ENCODE data around the gene PAAF1.

PAAF1 gene

DNA sequence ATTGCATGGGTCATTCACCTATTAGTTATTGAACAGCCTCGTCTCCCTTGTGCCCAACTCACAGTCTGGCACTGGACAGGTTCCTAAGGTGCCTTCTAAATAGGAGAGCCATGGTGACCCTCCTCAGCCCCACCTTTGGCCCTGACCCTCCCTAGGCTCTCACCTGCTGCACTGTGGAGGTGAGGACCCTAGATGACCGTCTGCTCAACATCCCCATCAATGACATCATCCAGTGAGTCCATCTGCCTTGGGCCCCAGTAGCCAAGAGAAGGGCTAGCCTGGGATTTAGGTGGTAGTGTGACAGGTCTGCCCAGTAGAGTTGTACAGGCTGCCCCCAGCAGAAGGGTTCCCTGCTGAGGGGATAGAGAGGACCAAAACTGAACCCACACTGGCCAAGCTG, 92.3 kb downstream of the PAAF1 start:
- Histone ChIP-seq H3K9me3 (ENCODE audit: control insufficient read depth in 1 of 2, low read length in 2 of 2) (no peaks in the 10 kb centered on the region), H3K9ac (ENCODE audit: low read depth in 1 of 2, low read length in 2 of 2) (no peak overlapping the region), H3K27me3 (ENCODE audit: control insufficient read depth in 1 of 2, insufficient read depth in 2 of 2, low read length in 2 of 2) (no peaks in the 10 kb centered on the region), H3K4me3 (ENCODE audit: low read depth in 1 of 2, low read length in 2 of 2) (no peak overlapping the region), H3K4me1 (ENCODE audit: control insufficient read depth in 1 of 2, insufficient read depth in 2 of 2, low read length in 2 of 2) (peaks cover 16 to 19% of the 10 kb centered on the region in 2 donors), H3K27ac (ENCODE audit: low read depth, low read length) (no peak overlapping the region), H3K36me3 (ENCODE audit: control insufficient read depth in 1 of 2, insufficient read depth in 2 of 2, low read length in 2 of 2) (peaks cover 0 to under 1% of the 10 kb centered on the region in 2 donors)

DNA sequence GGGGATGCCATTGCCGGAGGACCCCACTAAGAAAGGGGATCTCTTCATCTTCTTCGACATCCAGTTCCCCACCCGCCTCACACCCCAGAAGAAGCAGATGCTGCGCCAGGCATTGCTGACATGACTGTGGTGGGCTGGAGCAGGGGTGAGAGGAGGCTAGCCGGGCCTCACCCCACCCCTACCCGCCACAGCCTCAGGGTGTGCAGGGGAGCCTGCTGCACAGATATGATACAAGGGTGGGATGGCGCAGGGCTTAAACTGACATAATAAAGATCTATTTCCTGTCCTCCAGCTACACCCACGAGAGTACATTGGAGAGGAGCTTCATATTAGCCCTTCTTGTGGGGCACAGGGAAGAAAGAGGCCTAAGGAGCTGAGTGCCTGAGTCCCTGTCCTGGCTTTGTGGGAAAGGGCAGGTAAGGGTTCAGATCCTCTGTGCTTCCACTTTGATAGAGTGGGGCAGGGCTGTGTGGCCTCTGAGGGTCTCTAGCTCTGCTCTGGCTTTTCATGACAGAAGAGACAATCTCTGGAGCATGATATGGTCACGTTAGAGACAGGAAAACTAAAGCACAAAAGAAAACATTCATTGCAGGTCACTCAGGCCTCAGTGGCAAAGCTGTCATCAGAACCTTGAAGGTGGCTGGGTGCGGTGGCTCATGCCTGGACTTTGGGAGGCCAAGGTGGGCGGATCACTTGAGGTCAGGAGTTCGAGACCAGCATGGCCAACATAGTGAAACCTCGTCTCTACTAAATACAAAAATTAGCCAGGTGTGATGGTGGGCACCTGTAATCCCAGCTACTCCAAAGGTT, 93.4 kb downstream of the PAAF1 start:
- H3K27ac ChIP-seq (ENCODE audit: low read depth, low read length) = no peak overlapping the region
- peaks cover 20 to 26% of the 10 kb centered on the region in 2 donors for H3K4me1 ChIP-seq (ENCODE audit: control insufficient read depth in 1 of 2, insufficient read depth in 2 of 2, low read length in 2 of 2)
- H3K27me3 ChIP-seq (ENCODE audit: control insufficient read depth in 1 of 2, insufficient read depth in 2 of 2, low read length in 2 of 2) = no peaks in the 10 kb centered on the region
- no peaks in the 10 kb centered on the region for H3K9me3 ChIP-seq (ENCODE audit: control insufficient read depth in 1 of 2, low read length in 2 of 2)
- no peak overlapping the region for H3K4me3 ChIP-seq (ENCODE audit: low read depth in 1 of 2, low read length in 2 of 2)
- H3K9ac ChIP-seq (ENCODE audit: low read depth in 1 of 2, low read length in 2 of 2) = no peak overlapping the region
- peaks cover 9 to 10% of the 10 kb centered on the region in 2 donors for H3K36me3 ChIP-seq (ENCODE audit: control insufficient read depth in 1 of 2, insufficient read depth in 2 of 2, low read length in 2 of 2)

GRCh38 chr11:73971175-73971719, 94.4 kb downstream of the PAAF1 start:
- H3K4me3 ChIP-seq (ENCODE audit: low read depth in 1 of 2, low read length in 2 of 2) = no peak overlapping the region
- no peaks in the 10 kb centered on the region for H3K9me3 ChIP-seq (ENCODE audit: control insufficient read depth in 1 of 2, low read length in 2 of 2)
- no peak overlapping the region for H3K27ac ChIP-seq (ENCODE audit: low read depth, low read length)
- peaks cover 20 to 29% of the 10 kb centered on the region in 2 donors for H3K4me1 ChIP-seq (ENCODE audit: control insufficient read depth in 1 of 2, insufficient read depth in 2 of 2, low read length in 2 of 2)
- H3K9ac ChIP-seq (ENCODE audit: low read depth in 1 of 2, low read length in 2 of 2) = no peak overlapping the region
- peaks cover 16 to 20% of the 10 kb centered on the region in 2 donors for H3K36me3 ChIP-seq (ENCODE audit: control insufficient read depth in 1 of 2, insufficient read depth in 2 of 2, low read length in 2 of 2)
- no peaks in the 10 kb centered on the region for H3K27me3 ChIP-seq (ENCODE audit: control insufficient read depth in 1 of 2, insufficient read depth in 2 of 2, low read length in 2 of 2)

- Histone ChIP-seq H3K27me3 (ENCODE audit: control insufficient read depth in 1 of 2, insufficient read depth in 2 of 2, low read length in 2 of 2) (no peaks in the 10 kb centered on the region), H3K9me3 (ENCODE audit: control insufficient read depth in 1 of 2, low read length in 2 of 2) (no peaks in the 10 kb centered on the region), H3K9ac (ENCODE audit: low read depth in 1 of 2, low read length in 2 of 2) (no peak overlapping the region), H3K4me3 (ENCODE audit: low read depth in 1 of 2, low read length in 2 of 2) (no peak overlapping the region), H3K36me3 (ENCODE audit: control insufficient read depth in 1 of 2, insufficient read depth in 2 of 2, low read length in 2 of 2) (peaks cover 25 to 29% of the 10 kb centered on the region in 2 donors), H3K27ac (ENCODE audit: low read depth, low read length) (no peak overlapping the region), H3K4me1 (ENCODE audit: control insufficient read depth in 1 of 2, insufficient read depth in 2 of 2, low read length in 2 of 2) (peaks cover 24 to 29% of the 10 kb centered on the region in 2 donors)
Observed at GRCh38 chr11:73972187-73972586, 95.4 kb downstream of the PAAF1 start.

GRCh38 chr11:73972620-73973449, 96.0 kb downstream of the PAAF1 start:
- H3K9ac ChIP-seq (ENCODE audit: low read depth in 1 of 2, low read length in 2 of 2) = no peak overlapping the region
- peaks cover 32 to 36% of the 10 kb centered on the region in 2 donors for H3K36me3 ChIP-seq (ENCODE audit: control insufficient read depth in 1 of 2, insufficient read depth in 2 of 2, low read length in 2 of 2)
- no peak overlapping the region for H3K4me3 ChIP-seq (ENCODE audit: low read depth in 1 of 2, low read length in 2 of 2)
- no peak overlapping the region for H3K27ac ChIP-seq (ENCODE audit: low read depth, low read length)
- no peaks in the 10 kb centered on the region for H3K9me3 ChIP-seq (ENCODE audit: control insufficient read depth in 1 of 2, low read length in 2 of 2)
- H3K27me3 ChIP-seq (ENCODE audit: control insufficient read depth in 1 of 2, insufficient read depth in 2 of 2, low read length in 2 of 2) = no peaks in the 10 kb centered on the region
- peaks cover 24 to 36% of the 10 kb centered on the region in 2 donors for H3K4me1 ChIP-seq (ENCODE audit: control insufficient read depth in 1 of 2, insufficient read depth in 2 of 2, low read length in 2 of 2)

DNA sequence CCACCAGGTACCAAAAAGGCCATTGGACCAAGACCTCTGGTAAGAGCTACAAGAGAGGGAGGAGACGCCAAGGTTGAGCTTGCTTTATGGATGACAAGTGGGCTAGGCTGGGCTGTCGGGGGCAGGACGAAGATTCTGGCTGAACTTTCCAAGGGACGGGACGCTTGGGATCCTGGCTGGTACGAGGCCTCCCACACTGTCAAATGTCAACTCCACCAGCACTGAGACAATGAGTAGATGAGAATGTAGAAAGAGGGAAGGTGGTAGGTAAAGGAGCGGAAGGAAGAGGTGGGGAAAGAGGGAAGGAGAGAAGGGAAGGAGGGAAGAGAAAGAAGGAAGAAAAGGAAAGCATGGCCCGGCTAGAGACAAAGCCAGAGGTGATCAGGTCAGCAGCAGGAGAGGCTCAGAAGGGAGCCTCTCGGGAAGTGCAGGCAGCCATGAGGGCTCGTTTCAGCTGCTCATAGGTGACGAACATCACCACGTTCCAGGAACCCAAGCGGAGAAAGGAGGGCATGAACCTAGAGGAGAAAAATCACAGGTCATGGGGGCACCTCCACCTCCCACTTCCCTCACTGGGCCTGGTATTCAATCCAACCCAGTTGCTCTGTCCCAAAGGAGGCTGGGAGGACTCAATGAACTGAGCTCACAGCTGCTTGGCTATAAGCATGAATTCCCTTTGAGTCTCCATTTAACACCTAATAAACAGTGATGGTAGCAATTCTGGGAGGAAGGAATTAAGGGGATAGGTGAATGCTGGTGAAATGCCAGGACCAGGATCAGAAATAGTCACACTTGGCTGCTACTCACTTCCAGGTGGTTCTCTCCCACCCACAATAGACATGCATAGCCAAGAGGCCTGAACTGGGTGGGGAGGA, 98.0 kb downstream of the PAAF1 start:
- Histone ChIP-seq H3K9me3 (ENCODE audit: control insufficient read depth in 1 of 2, low read length in 2 of 2) (no peaks in the 10 kb centered on the region), H3K27me3 (ENCODE audit: control insufficient read depth in 1 of 2, insufficient read depth in 2 of 2, low read length in 2 of 2) (no peaks in the 10 kb centered on the region), H3K4me3 (ENCODE audit: low read depth in 1 of 2, low read length in 2 of 2) (no peak overlapping the region), H3K36me3 (ENCODE audit: control insufficient read depth in 1 of 2, insufficient read depth in 2 of 2, low read length in 2 of 2) (peaks cover 44 to 47% of the 10 kb centered on the region in 2 donors), H3K9ac (ENCODE audit: low read depth in 1 of 2, low read length in 2 of 2) (no peak overlapping the region), H3K4me1 (ENCODE audit: control insufficient read depth in 1 of 2, insufficient read depth in 2 of 2, low read length in 2 of 2) (peaks cover 34 to 49% of the 10 kb centered on the region in 2 donors), H3K27ac (ENCODE audit: low read depth, low read length) (no peak overlapping the region)

DNA sequence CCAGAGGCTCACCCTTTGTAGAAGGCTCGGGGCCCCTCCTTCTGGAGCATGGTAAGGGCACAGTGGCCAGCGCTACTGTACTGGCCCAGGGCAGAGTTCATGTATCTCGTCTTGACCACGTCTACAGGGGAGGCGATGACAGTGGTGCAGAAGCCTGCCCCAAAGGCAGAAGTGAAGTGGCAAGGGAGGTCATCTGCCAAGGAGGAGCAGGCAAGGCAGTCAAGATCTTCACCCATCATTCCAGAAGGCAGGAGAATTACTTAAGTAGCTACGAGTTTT, 98.6 kb downstream of the PAAF1 start:
- Histone ChIP-seq H3K27me3 (ENCODE audit: control insufficient read depth in 1 of 2, insufficient read depth in 2 of 2, low read length in 2 of 2) (no peaks in the 10 kb centered on the region), H3K36me3 (ENCODE audit: control insufficient read depth in 1 of 2, insufficient read depth in 2 of 2, low read length in 2 of 2) (peaks cover 44 to 47% of the 10 kb centered on the region in 2 donors), H3K27ac (ENCODE audit: low read depth, low read length) (no peak overlapping the region), H3K4me1 (ENCODE audit: control insufficient read depth in 1 of 2, insufficient read depth in 2 of 2, low read length in 2 of 2) (peaks cover 40 to 55% of the 10 kb centered on the region in 2 donors), H3K9me3 (ENCODE audit: control insufficient read depth in 1 of 2, low read length in 2 of 2) (no peaks in the 10 kb centered on the region), H3K4me3 (ENCODE audit: low read depth in 1 of 2, low read length in 2 of 2) (no peak overlapping the region), H3K9ac (ENCODE audit: low read depth in 1 of 2, low read length in 2 of 2) (no peak overlapping the region)

GRCh38 chr11:73976451-73977151, 99.8 kb downstream of the PAAF1 start:
- Histone ChIP-seq H3K9ac (ENCODE audit: low read depth in 1 of 2, low read length in 2 of 2) (no peak overlapping the region), H3K9me3 (ENCODE audit: control insufficient read depth in 1 of 2, low read length in 2 of 2) (no peaks in the 10 kb centered on the region), H3K27ac (ENCODE audit: low read depth, low read length) (no peak overlapping the region), H3K36me3 (ENCODE audit: control insufficient read depth in 1 of 2, insufficient read depth in 2 of 2, low read length in 2 of 2) (peaks cover 44 to 47% of the 10 kb centered on the region in 2 donors), H3K27me3 (ENCODE audit: control insufficient read depth in 1 of 2, insufficient read depth in 2 of 2, low read length in 2 of 2) (no peaks in the 10 kb centered on the region), H3K4me3 (ENCODE audit: low read depth in 1 of 2, low read length in 2 of 2) (no peak overlapping the region), H3K4me1 (ENCODE audit: control insufficient read depth in 1 of 2, insufficient read depth in 2 of 2, low read length in 2 of 2) (peaks cover 52 to 66% of the 10 kb centered on the region in 2 donors)

DNA sequence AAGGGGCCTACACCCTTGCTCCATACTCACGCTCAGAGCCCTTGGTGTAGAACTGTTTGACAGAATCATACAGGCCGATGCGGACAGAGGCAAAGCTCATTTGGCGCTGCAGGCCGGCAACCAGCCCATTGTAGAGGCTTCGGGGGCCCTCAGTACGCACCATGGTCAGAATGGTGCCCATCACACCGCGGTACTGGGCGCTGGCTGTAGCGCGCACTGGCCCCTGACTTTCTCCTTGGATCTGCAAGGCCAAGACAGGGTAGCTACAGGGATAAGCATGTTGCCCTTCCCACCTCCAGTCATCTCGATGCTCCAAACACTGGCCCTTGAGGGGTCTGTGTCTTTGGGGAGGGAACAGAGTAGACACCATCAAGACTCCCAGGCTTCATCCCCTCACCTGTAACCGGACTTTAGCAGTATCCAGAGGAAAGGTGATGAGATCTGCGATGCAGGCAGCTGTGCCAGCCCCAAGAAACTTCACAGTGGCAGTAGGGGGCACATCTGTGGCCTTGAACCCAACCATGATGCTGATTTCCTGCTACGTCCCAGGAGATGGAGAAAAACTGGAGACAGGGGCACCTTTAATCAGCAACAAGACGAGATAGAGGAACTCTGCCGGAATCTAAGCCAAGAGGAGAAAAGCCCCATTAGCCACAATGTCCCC, 101.2 kb downstream of the PAAF1 start:
- Histone ChIP-seq H3K36me3 (ENCODE audit: control insufficient read depth in 1 of 2, insufficient read depth in 2 of 2, low read length in 2 of 2) (peaks cover 44 to 47% of the 10 kb centered on the region in 2 donors), H3K9ac (ENCODE audit: low read depth in 1 of 2, low read length in 2 of 2) (no peak overlapping the region), H3K4me1 (ENCODE audit: control insufficient read depth in 1 of 2, insufficient read depth in 2 of 2, low read length in 2 of 2) (peaks cover 54 to 60% of the 10 kb centered on the region in 2 donors), H3K4me3 (ENCODE audit: low read depth in 1 of 2, low read length in 2 of 2) (no peak overlapping the region), H3K27ac (ENCODE audit: low read depth, low read length) (no peak overlapping the region), H3K9me3 (ENCODE audit: control insufficient read depth in 1 of 2, low read length in 2 of 2) (no peaks in the 10 kb centered on the region), H3K27me3 (ENCODE audit: control insufficient read depth in 1 of 2, insufficient read depth in 2 of 2, low read length in 2 of 2) (no peaks in the 10 kb centered on the region)
